ENCODE data around the gene AKR1D1. TPM values are rescaled to one million over a fixed set of nuclear protein-coding genes. Genes with fewer than 3 reads are reported as not detected.

AKR1D1 gene
- total RNA-seq, 2 donors from 2014 or later: not detected

DNA sequence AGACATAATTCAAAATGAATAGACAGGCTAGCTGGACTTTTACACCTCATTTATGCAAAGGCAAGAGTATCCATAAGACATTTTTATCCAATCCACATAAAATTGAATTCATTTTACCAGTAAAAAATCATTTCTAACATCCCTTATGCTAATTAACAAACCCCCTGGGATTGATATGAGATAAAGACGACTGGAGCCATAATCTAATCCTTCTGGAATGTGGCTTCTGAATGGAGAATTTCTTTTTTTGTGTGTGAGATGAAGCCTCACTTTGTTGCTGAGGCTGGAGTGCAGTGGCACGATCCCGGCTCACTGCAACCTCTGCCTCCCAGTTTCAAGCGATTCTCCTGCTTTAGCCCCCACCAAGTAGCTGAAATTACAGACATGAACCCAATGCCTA, 90.4 kb downstream of the AKR1D1 start:
- H3K4me1 Mint-ChIP-seq (ENCODE audit: low read depth): peaks cover 27% of the 10 kb centered on the region
- no peak overlapping the region for H3K4me3 Mint-ChIP-seq
- ATAC-seq (replicated peaks in 1 of 2) (no peak), DNase-seq (no peak)
- no peak overlapping the region for H3K27ac Mint-ChIP-seq
- H3K27me3 Mint-ChIP-seq (ENCODE audit: low read depth): peaks cover 19% of the 10 kb centered on the region
- H3K36me3 Mint-ChIP-seq (ENCODE audit: insufficient read depth in 2 of 2): peaks cover 6 to 7% of the 10 kb centered on the region in 2 donors
- peaks cover 5 to 9% of the 10 kb centered on the region in 2 donors for H3K9me3 Mint-ChIP-seq

- peaks cover 30% of the 10 kb centered on the region for H3K4me1 Mint-ChIP-seq (ENCODE audit: low read depth)
- peaks cover 19% of the 10 kb centered on the region for H3K27me3 Mint-ChIP-seq (ENCODE audit: low read depth)
- peaks cover 6 to 7% of the 10 kb centered on the region in 2 donors for H3K36me3 Mint-ChIP-seq (ENCODE audit: insufficient read depth in 2 of 2)
- DNase-seq (no peak), ATAC-seq (replicated peaks in 1 of 2) (no peak)
- H3K27ac Mint-ChIP-seq: no peak overlapping the region
- no peak overlapping the region for H3K4me3 Mint-ChIP-seq
- peaks cover 5 to 9% of the 10 kb centered on the region in 2 donors for H3K9me3 Mint-ChIP-seq
These were observed 91.0 kb downstream of the AKR1D1 start for GRCh38 chr7:138167222-138167621.

DNA sequence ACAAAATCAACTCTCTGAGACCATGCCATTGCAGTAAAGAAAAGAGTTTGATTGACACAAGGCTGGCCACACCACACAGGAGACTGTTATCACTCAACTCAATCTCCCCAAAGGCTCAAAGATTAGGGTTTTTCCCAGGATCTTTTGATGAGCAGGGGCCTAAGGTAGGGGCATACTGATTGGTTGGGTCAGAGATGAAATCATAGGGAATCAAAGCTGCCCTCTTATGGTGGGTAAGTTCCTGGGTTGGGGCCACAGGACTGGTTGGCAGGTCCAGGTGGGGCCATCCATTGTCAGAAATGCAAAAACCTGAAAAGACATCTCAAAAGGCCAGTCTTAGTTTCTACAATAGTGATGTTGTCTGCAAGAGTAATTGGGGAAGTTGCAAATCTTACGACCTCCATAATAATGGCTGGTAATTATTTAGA, 91.6 kb downstream of the AKR1D1 start:
- no peak for ATAC-seq (replicated peaks in 1 of 2)
- no peak overlapping the region for H3K4me3 Mint-ChIP-seq

More for the DNA sequence above, 91.6 kb downstream of the AKR1D1 start:
- Mint-ChIP-seq H3K27me3 (ENCODE audit: low read depth) (peaks cover 22% of the 10 kb centered on the region), H3K4me1 (ENCODE audit: low read depth) (peaks cover 31% of the 10 kb centered on the region), H3K9me3 (peaks cover 5 to 9% of the 10 kb centered on the region in 2 donors), H3K36me3 (ENCODE audit: insufficient read depth in 2 of 2) (peaks cover 6 to 7% of the 10 kb centered on the region in 2 donors), H3K27ac (no peak overlapping the region)
- no peak for DNase-seq

Other genes starting within 250 kb of the AKR1D1 start
- 10 to 100 TPM; 17.8 to 18.2 TPM for gene DGKI, start 229.5 kb upstream of the AKR1D1 start, total RNA-seq
- gene CREB3L2, start 74.4 kb upstream of the AKR1D1 start, total RNA-seq: 10 to 100 TPM; 49.4 to 55.1 TPM

Measured in activated T-cell treated with anti-CD3 and anti-CD28 coated beads, Interleukin-2, amount 50 U/mL, for 72 hours (primary cell).